WTC11 (cell line): ENCODE results near the gene UBXN10. TPM values are rescaled to one million over a fixed set of nuclear protein-coding genes. Genes with fewer than 3 reads are reported as not detected.

Source experiments
- ATAC-seq: fragments of 200-7000 bp; cut with Tn5 transposase; 2 replicates; pipeline ENCODE4 v1.10.0; 2021; ENCODE audit warnings: mild to moderate bottlenecking, moderate library complexity
- CTCF ChIA-PET: fragments of 300-600 bp; sonication (Branson Sonifier 250); formaldehyde crosslinking; loops from one replicate; lab custom pipeline; 2021; ENCODE audit warnings: antibody characterized with exemption; lab: Charles Lee
- POLR2A ChIA-PET: fragments of 350-600 bp; sonication (Branson Sonifier 250); formaldehyde crosslinking; loops from one replicate; lab custom pipeline; 2021; ENCODE audit warnings: antibody characterized with exemption; lab: Charles Lee
- DNase-seq: peaks from one replicate; pipeline ENCODE4 v3.0.0; 2021; ENCODE audit warnings: low spot score
- H3K27ac Mint-ChIP-seq: 2 replicates; pipeline ENCODE4 v1.8.0; 2021; ENCODE audit warnings: mixed read lengths
- H3K27me3 Mint-ChIP-seq: 2 replicates; pipeline ENCODE4 v1.8.0; 2021; ENCODE audit warnings: low read depth, mild to moderate bottlenecking, moderate library complexity, mixed read lengths
- H3K36me3 Mint-ChIP-seq: 2 replicates; pipeline ENCODE4 v1.8.0; 2021; ENCODE audit warnings: mixed read lengths
- H3K4me1 Mint-ChIP-seq: 2 replicates; pipeline ENCODE4 v1.8.0; 2022; ENCODE audit warnings: mixed read lengths
- H3K4me3 Mint-ChIP-seq: 2 replicates; pipeline ENCODE4 v1.8.0; 2021; ENCODE audit warnings: mild to moderate bottlenecking, moderate library complexity, mixed read lengths
- H3K9me3 Mint-ChIP-seq: 2 replicates; pipeline ENCODE4 v1.8.0; 2021; ENCODE audit warnings: mixed read lengths
- ETV6 ChIP-seq: sonication (generic); formaldehyde crosslinking; IDR thresholded peaks from 2 replicates; pipeline ENCODE4 v1.8.1; 2022; ENCODE audit warnings: mild to moderate bottlenecking, missing genetic modification reagents
- FOXK1 ChIP-seq: sonication (generic); formaldehyde crosslinking; IDR thresholded peaks from 2 replicates; pipeline ENCODE4 v1.8.0; 2022; ENCODE audit warnings: mild to moderate bottlenecking, moderate library complexity, missing genetic modification reagents
- JAZF1 ChIP-seq: fragments of 250-450 bp; sonication (Bioruptor Pico); IDR thresholded peaks from 2 replicates; pipeline ENCODE4 v1.9.0; 2021; ENCODE audit warnings: moderate library complexity, mild to moderate bottlenecking, inconsistent platforms
- NFE2L1 ChIP-seq: sonication (generic); formaldehyde crosslinking; IDR thresholded peaks from 2 replicates; pipeline ENCODE4 v1.8.1; 2023; ENCODE audit warnings: missing genetic modification reagents
- NR2C2 ChIP-seq: sonication (generic); formaldehyde crosslinking; IDR thresholded peaks from 2 replicates; pipeline ENCODE4 v1.8.0; 2022; ENCODE audit warnings: mild to moderate bottlenecking, missing genetic modification reagents
- TP53 ChIP-seq: sonication (generic); formaldehyde crosslinking; IDR thresholded peaks from 2 replicates; pipeline ENCODE4 v1.8.1; 2023; ENCODE audit warnings: mild to moderate bottlenecking, missing genetic modification reagents
- ZNF317 ChIP-seq: sonication (generic); formaldehyde crosslinking; IDR thresholded peaks from 2 replicates; pipeline ENCODE4 v1.8.1; 2023; ENCODE audit warnings: low read depth, mild to moderate bottlenecking, moderate library complexity, missing genetic modification reagents, borderline replicate concordance
- total RNA-seq: library from RNA; stranded (reverse); gene quantifications from 3 replicates; pipeline ENCODE4 v1.2.3, GENCODE V29; 2021
- TF ChIP-seq, protein P1 (sequence below): sonication (generic); formaldehyde crosslinking; IDR thresholded peaks from 2 replicates; pipeline ENCODE4 v1.8.0; 2023; ENCODE audit warnings: missing genetic modification reagents
- TF ChIP-seq, protein P2 (sequence below): sonication (generic); formaldehyde crosslinking; IDR thresholded peaks from 2 replicates; pipeline ENCODE4 v1.8.0; 2022; ENCODE audit warnings: mild to moderate bottlenecking, missing genetic modification reagents
- TF ChIP-seq, protein P3 (sequence below): sonication (generic); formaldehyde crosslinking; IDR thresholded peaks from 2 replicates; pipeline ENCODE4 v1.8.1; 2023; ENCODE audit warnings: mild to moderate bottlenecking, missing genetic modification reagents, borderline replicate concordance
- TF ChIP-seq, protein P4 (sequence below): sonication (generic); formaldehyde crosslinking; conservative IDR thresholded peaks from 2 replicates; pipeline ENCODE4 v1.8.1; 2023; ENCODE audit warnings: mild to moderate bottlenecking, low read depth, missing genetic modification reagents, moderate library complexity
- TF ChIP-seq, protein P5 (sequence below): fragments of 250-450 bp; sonication (Bioruptor Pico); IDR thresholded peaks from 2 replicates; pipeline ENCODE4 v1.9.0; 2021; ENCODE audit warnings: mild to moderate bottlenecking, borderline replicate concordance
- TF ChIP-seq, protein P6 (sequence below): fragments of 250-450 bp; sonication (Bioruptor Pico); IDR thresholded peaks from 2 replicates; pipeline ENCODE4 v1.9.0; 2021; ENCODE audit warnings: mild to moderate bottlenecking

The UBXN10 gene
- total RNA-seq, 1 experiment from 2014 or later = 0.52 TPM

DNA sequence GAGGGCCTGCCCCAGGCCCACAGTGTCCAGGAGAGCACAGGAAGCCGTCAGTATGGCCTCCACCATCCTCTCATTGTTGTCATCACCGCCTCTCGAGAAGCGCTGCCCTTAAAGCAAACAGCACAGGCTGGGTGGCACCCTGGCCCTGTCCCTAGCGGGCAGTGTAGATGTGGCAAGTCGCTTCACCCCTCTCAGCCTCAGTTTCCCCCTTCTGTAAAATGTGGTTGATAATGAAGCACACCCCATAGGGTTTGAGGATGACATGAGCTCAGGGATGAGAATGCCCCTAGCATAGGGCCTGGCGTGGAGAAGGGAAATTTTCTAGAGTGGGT, 33.3 kb upstream of the UBXN10 start:
- POLR2A ChIA-PET = no interaction called here
- TF ChIP-seq, protein P1, sequence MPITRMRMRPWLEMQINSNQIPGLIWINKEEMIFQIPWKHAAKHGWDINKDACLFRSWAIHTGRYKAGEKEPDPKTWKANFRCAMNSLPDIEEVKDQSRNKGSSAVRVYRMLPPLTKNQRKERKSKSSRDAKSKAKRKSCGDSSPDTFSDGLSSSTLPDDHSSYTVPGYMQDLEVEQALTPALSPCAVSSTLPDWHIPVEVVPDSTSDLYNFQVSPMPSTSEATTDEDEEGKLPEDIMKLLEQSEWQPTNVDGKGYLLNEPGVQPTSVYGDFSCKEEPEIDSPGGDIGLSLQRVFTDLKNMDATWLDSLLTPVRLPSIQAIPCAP = no peak
- TF ChIP-seq ETV6 (CRISPR knock-in tag) = peak; percentile 8; the same call in 1 of the 2 replicates
- TF ChIP-seq, protein P2, sequence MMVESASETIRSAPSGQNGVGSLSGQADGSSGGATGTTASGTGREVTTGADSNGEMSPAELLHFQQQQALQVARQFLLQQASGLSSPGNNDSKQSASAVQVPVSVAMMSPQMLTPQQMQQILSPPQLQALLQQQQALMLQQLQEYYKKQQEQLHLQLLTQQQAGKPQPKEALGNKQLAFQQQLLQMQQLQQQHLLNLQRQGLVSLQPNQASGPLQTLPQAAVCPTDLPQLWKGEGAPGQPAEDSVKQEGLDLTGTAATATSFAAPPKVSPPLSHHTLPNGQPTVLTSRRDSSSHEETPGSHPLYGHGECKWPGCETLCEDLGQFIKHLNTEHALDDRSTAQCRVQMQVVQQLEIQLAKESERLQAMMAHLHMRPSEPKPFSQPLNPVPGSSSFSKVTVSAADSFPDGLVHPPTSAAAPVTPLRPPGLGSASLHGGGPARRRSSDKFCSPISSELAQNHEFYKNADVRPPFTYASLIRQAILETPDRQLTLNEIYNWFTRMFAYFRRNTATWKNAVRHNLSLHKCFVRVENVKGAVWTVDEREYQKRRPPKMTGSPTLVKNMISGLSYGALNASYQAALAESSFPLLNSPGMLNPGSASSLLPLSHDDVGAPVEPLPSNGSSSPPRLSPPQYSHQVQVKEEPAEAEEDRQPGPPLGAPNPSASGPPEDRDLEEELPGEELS = no peak
- no peaks in the 10 kb centered on the region for H3K36me3 Mint-ChIP-seq
- no peak overlapping the region for H3K4me3 Mint-ChIP-seq
- peak overlapping the region; percentile 80 for H3K27ac Mint-ChIP-seq
- peaks cover 27% of the 10 kb centered on the region for H3K4me1 Mint-ChIP-seq
- no peak for DNase-seq
- no peaks in the 10 kb centered on the region for H3K27me3 Mint-ChIP-seq
- peaks cover 3% of the 10 kb centered on the region for H3K9me3 Mint-ChIP-seq
- ATAC-seq = no peak
- CTCF ChIA-PET = interaction anchor here (0.7 to 4.5 kb wide), 24 partner anchors 13 to 342 kb away, joined by 3 to 75 read pairs (median 5); partner anchors contain the start of gene OTUD3

DNA sequence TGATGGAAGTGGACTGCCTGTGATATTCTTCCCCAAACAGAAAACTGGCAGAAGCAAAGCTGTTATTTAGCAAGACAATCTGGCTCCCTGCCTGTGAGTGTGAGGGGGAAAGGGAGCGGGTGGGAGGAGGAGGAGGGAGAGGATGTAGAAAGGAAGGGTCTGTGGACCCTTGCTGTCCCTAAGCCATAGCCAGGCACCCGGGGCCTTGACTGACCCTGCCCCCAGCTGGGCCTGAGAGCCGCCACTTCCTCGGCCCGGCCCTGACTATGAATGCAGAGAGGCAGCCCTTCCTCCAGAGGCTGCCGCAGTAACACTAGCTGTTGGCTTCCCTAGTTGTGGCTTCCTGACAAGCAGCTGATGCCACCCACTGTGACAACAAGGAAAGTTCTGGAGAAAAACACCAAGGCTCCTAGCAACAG, 32.9 kb upstream of the UBXN10 start:
- H3K4me3 Mint-ChIP-seq = no peak overlapping the region
- peaks cover 8% of the 10 kb centered on the region for H3K9me3 Mint-ChIP-seq
- ATAC-seq (peak; percentile 38), DNase-seq (peak; percentile 44)
- no peaks in the 10 kb centered on the region; the same call in 1 of the 2 replicates for H3K27me3 Mint-ChIP-seq
- CTCF ChIA-PET = interaction anchor here (0.6 to 4.5 kb wide), 23 partner anchors 10 to 342 kb away, joined by 3 to 75 read pairs (median 4); partner anchors contain the start of genes OTUD3 and PLA2G2E
- TF ChIP-seq NFE2L1 (no peak), ZNF317 (CRISPR knock-in tag) (no peak), JAZF1 (CRISPR knock-in tag) (no peak), FOXK1 (CRISPR knock-in tag) (peak; percentile 61; the same call in 1 of the 2 replicates)
- POLR2A ChIA-PET = interaction anchor here (0.6 to 0.7 kb wide), 2 partner anchors 37 to 943 kb away, joined by 3 to 5 read pairs; no protein-coding TSS in a partner anchor
- no peaks in the 10 kb centered on the region for H3K36me3 Mint-ChIP-seq
- peak overlapping the region; percentile 80 for H3K27ac Mint-ChIP-seq
- H3K4me1 Mint-ChIP-seq = peaks cover 27% of the 10 kb centered on the region

DNA sequence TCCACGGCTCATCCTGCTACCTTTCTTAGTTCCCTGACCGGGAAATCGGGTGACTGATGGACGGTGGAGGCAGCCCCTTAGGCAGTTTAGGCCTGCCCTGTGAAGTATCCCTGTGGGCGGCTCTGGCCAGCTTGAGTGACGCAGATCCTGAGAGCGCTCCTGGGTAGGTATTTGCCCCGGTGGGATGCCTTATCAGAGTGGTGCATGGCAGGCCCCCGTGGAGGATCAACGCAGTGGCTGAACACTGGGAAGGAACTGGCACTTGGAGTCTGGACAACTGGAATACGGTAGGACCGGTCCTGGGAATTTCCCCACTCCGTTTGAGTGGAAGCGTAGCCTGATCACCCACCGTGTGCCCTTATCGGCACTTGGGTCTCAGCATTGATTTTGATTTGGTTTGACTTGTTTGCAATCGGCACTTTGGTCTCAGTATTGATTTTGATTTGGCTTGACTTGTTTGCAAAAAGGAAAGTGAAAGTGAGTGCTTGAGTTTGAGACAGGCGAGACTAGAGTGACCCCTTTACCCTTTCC, 31.5 kb upstream of the UBXN10 start:
- H3K27ac Mint-ChIP-seq = no peak overlapping the region
- no peak overlapping the region for H3K4me3 Mint-ChIP-seq
- H3K9me3 Mint-ChIP-seq = peaks cover 16% of the 10 kb centered on the region
- TF ChIP-seq TP53 (CRISPR knock-in tag) = no peak
- no peak for TF ChIP-seq NR2C2 (CRISPR knock-in tag)
- TF ChIP-seq, protein P3, sequence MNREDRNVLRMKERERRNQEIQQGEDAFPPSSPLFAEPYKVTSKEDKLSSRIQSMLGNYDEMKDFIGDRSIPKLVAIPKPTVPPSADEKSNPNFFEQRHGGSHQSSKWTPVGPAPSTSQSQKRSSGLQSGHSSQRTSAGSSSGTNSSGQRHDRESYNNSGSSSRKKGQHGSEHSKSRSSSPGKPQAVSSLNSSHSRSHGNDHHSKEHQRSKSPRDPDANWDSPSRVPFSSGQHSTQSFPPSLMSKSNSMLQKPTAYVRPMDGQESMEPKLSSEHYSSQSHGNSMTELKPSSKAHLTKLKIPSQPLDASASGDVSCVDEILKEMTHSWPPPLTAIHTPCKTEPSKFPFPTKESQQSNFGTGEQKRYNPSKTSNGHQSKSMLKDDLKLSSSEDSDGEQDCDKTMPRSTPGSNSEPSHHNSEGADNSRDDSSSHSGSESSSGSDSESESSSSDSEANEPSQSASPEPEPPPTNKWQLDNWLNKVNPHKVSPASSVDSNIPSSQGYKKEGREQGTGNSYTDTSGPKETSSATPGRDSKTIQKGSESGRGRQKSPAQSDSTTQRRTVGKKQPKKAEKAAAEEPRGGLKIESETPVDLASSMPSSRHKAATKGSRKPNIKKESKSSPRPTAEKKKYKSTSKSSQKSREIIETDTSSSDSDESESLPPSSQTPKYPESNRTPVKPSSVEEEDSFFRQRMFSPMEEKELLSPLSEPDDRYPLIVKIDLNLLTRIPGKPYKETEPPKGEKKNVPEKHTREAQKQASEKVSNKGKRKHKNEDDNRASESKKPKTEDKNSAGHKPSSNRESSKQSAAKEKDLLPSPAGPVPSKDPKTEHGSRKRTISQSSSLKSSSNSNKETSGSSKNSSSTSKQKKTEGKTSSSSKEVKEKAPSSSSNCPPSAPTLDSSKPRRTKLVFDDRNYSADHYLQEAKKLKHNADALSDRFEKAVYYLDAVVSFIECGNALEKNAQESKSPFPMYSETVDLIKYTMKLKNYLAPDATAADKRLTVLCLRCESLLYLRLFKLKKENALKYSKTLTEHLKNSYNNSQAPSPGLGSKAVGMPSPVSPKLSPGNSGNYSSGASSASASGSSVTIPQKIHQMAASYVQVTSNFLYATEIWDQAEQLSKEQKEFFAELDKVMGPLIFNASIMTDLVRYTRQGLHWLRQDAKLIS (CRISPR knock-in tag) = no peak
- TF ChIP-seq, protein P4, sequence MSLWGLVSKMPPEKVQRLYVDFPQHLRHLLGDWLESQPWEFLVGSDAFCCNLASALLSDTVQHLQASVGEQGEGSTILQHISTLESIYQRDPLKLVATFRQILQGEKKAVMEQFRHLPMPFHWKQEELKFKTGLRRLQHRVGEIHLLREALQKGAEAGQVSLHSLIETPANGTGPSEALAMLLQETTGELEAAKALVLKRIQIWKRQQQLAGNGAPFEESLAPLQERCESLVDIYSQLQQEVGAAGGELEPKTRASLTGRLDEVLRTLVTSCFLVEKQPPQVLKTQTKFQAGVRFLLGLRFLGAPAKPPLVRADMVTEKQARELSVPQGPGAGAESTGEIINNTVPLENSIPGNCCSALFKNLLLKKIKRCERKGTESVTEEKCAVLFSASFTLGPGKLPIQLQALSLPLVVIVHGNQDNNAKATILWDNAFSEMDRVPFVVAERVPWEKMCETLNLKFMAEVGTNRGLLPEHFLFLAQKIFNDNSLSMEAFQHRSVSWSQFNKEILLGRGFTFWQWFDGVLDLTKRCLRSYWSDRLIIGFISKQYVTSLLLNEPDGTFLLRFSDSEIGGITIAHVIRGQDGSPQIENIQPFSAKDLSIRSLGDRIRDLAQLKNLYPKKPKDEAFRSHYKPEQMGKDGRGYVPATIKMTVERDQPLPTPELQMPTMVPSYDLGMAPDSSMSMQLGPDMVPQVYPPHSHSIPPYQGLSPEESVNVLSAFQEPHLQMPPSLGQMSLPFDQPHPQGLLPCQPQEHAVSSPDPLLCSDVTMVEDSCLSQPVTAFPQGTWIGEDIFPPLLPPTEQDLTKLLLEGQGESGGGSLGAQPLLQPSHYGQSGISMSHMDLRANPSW (CRISPR knock-in tag) = no peak
- TF ChIP-seq, protein P5, sequence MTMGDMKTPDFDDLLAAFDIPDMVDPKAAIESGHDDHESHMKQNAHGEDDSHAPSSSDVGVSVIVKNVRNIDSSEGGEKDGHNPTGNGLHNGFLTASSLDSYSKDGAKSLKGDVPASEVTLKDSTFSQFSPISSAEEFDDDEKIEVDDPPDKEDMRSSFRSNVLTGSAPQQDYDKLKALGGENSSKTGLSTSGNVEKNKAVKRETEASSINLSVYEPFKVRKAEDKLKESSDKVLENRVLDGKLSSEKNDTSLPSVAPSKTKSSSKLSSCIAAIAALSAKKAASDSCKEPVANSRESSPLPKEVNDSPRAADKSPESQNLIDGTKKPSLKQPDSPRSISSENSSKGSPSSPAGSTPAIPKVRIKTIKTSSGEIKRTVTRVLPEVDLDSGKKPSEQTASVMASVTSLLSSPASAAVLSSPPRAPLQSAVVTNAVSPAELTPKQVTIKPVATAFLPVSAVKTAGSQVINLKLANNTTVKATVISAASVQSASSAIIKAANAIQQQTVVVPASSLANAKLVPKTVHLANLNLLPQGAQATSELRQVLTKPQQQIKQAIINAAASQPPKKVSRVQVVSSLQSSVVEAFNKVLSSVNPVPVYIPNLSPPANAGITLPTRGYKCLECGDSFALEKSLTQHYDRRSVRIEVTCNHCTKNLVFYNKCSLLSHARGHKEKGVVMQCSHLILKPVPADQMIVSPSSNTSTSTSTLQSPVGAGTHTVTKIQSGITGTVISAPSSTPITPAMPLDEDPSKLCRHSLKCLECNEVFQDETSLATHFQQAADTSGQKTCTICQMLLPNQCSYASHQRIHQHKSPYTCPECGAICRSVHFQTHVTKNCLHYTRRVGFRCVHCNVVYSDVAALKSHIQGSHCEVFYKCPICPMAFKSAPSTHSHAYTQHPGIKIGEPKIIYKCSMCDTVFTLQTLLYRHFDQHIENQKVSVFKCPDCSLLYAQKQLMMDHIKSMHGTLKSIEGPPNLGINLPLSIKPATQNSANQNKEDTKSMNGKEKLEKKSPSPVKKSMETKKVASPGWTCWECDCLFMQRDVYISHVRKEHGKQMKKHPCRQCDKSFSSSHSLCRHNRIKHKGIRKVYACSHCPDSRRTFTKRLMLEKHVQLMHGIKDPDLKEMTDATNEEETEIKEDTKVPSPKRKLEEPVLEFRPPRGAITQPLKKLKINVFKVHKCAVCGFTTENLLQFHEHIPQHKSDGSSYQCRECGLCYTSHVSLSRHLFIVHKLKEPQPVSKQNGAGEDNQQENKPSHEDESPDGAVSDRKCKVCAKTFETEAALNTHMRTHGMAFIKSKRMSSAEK (CRISPR knock-in tag) = no peak
- TF ChIP-seq, protein P6, sequence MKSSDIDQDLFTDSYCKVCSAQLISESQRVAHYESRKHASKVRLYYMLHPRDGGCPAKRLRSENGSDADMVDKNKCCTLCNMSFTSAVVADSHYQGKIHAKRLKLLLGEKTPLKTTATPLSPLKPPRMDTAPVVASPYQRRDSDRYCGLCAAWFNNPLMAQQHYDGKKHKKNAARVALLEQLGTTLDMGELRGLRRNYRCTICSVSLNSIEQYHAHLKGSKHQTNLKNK (CRISPR knock-in tag) = no peak
- H3K4me1 Mint-ChIP-seq = peaks cover 27% of the 10 kb centered on the region
- ChIA-PET POLR2A (no interaction called here), CTCF (interaction anchor here (1.3 to 4.1 kb wide), 3 partner anchors 11 to 235 kb away, joined by 3 to 52 read pairs (median 33); partner anchors contain the start of gene PLA2G2E)
- peaks cover 3% of the 10 kb centered on the region for H3K27me3 Mint-ChIP-seq
- DNase-seq = no peak
- peaks cover 6% of the 10 kb centered on the region for H3K36me3 Mint-ChIP-seq
- no peak for ATAC-seq
